OCI-LY1 (cell line): Measurements from ENCODE around the gene LENEP.

Experiments used
- CTCF ChIP-seq: fragments of 200-600 bp; sonication (generic), shearing (Covaris generic); IDR thresholded peaks from 2 replicates; pipeline ENCODE4 v1.5.1; 2017; ENCODE audit warnings: mild to moderate bottlenecking, antibody characterized with exemption, low read length, moderate library complexity, mixed read lengths
- EZH2 ChIP-seq: fragments of 200-600 bp; sonication (generic), shearing (Covaris generic); IDR thresholded peaks from 2 replicates; pipeline ENCODE4 v1.8.0; 2017; ENCODE audit warnings: borderline replicate concordance, mixed run types, mild to moderate bottlenecking, antibody characterized with exemption, low read length, moderate library complexity, mixed read lengths

DNA sequence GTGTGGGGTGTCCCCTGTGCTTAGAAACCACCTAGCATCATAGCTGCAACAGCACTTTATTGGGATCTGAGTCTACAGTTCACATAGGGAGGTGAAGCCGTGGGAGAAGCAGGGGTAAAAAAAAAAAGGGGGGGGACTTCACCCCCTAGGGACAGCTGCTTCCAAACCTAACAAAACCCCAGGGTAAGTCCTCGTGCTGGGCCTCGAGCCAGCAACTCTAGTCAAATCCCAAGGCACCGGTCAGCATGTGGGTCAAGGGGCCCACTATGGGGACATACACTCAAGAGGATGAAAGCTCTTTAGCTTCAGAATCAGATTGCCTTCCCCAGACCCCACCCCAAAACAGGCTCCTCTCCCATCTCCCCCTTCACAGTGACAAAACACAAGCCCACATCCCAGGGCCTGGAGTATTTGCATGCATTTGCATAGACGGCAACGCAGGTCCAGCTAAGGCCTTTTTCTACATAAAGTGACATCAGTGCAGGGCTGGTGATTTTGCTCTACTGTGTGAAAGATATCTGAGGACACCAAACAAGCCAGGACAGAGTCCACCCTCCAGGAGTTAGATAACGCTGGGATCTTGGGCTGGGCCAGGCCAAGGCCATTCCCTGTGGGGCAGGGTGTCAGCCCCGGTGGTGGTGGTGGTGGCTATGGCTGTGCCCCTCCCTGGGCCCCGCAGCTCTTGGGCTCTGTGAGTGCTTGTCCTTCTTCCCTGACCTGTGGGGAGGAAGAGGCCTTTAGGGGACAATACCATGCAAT, 48.8 kb upstream of the LENEP start:
- TF ChIP-seq CTCF (no peak), EZH2 (no peak)
